Fibroblast of skin of right biceps (primary cell): Measurements from ENCODE around the gene EFNB2.

Experiments
- DNase-seq: peaks from one replicate; pipeline ENCODE4 v3.0.0-alpha.2; 2013

The EFNB2 gene

GRCh38 chr13:106440866-106441265 is 94.6 kb downstream of the EFNB2 start:
- no peak for DNase-seq
